Neural cell (in vitro differentiated cells): ENCODE data around the gene BABAM2. TPM values are rescaled to one million over a fixed set of nuclear protein-coding genes. Genes with fewer than 3 reads are reported as not detected.

Experiments used
- H2AFZ ChIP-seq: fragments of 200-600, 300-800 bp; sonication (generic), shearing (Covaris generic); 2 replicates; pipeline ENCODE4 v1.6.0; 2014; ENCODE audit warnings: low read depth, mild to moderate bottlenecking, antibody characterized with exemption, low read length, moderate library complexity
- H3F3A ChIP-seq: fragments of 200-600 bp; shearing (Covaris generic); 2 replicates; pipeline ENCODE4 v1.6.1; 2016; ENCODE audit warnings: mild to moderate bottlenecking, moderate library complexity, mixed read lengths, antibody characterized with exemption, low read length; ENCODE audit not compliant: insufficient read depth, poor library complexity, severe bottlenecking
- H3K27ac ChIP-seq: fragments of 200-600, 300-800 bp; sonication (generic), shearing (Covaris generic); 2 replicates; pipeline ENCODE4 v1.5.1; 2014; ENCODE audit warnings: mild to moderate bottlenecking, low read length, moderate library complexity
- H3K27me3 ChIP-seq: fragments of 300-800, 200-600 bp; sonication (generic), shearing (Covaris generic); 2 replicates; pipeline ENCODE4 v1.6.0; 2014; ENCODE audit warnings: mild to moderate bottlenecking, low read depth, low read length, moderate library complexity; ENCODE audit not compliant: insufficient read depth
- H3K36me3 ChIP-seq: fragments of 300-800, 200-600 bp; sonication (generic), shearing (Covaris generic); 2 replicates; pipeline ENCODE4 v1.5.1; 2014; ENCODE audit warnings: mild to moderate bottlenecking, antibody characterized with exemption, low read length, moderate library complexity; ENCODE audit not compliant: insufficient read depth
- H3K4me2 ChIP-seq: fragments of 300-800, 200-600 bp; sonication (generic), shearing (Covaris generic); 2 replicates; pipeline ENCODE4 v1.6.0; 2014; ENCODE audit warnings: mild to moderate bottlenecking, low read length
- H3K4me3 ChIP-seq: fragments of 300-800, 200-600 bp; sonication (generic), shearing (Covaris generic); 2 replicates; pipeline ENCODE4 v1.5.1; 2014; ENCODE audit warnings: mild to moderate bottlenecking, low read length, moderate library complexity
- H3K79me2 ChIP-seq: fragments of 200-600 bp; shearing (Covaris generic); replicated peaks from 2 replicates; pipeline ENCODE4 v1.6.0; 2014; ENCODE audit warnings: mild to moderate bottlenecking, low read length, moderate library complexity; ENCODE audit not compliant: insufficient read depth
- H3K9ac ChIP-seq: fragments of 300-800, 200-600 bp; sonication (generic), shearing (Covaris generic); 2 replicates; pipeline ENCODE4 v1.6.1; 2016; ENCODE audit warnings: mild to moderate bottlenecking, low read length, mixed read lengths
- H3K9me2 ChIP-seq: fragments of 200-600 bp; shearing (Covaris generic); 2 replicates; pipeline ENCODE4 v1.6.1; 2016; ENCODE audit warnings: mild to moderate bottlenecking, low read length, mixed read lengths; ENCODE audit not compliant: insufficient read depth
- H3K9me3 ChIP-seq: fragments of 200-600, 300-800 bp; sonication (generic), shearing (Covaris generic); 2 replicates; pipeline ENCODE4 v1.6.1; 2016; ENCODE audit warnings: mild to moderate bottlenecking, mixed run types, low read length, moderate library complexity, mixed read lengths
- H4K20me1 ChIP-seq: fragments of 200-600 bp; shearing (Covaris generic); 2 replicates; pipeline ENCODE4 v1.6.1; 2016; ENCODE audit warnings: mild to moderate bottlenecking, mixed run types; ENCODE audit not compliant: insufficient read depth
- CTCF ChIP-seq: fragments of 450-650 bp; IDR thresholded peaks from 2 replicates; pipeline ENCODE4 v1.5.1; 2014; ENCODE audit warnings: antibody characterized with exemption, mild to moderate bottlenecking, moderate library complexity; ENCODE audit not compliant: poor library complexity, severe bottlenecking
- EP300 ChIP-seq: fragments of 450-650 bp; conservative IDR thresholded peaks from 2 replicates; pipeline ENCODE4 v1.6.1; 2014; ENCODE audit warnings: antibody characterized with exemption, mild to moderate bottlenecking, moderate library complexity; ENCODE audit not compliant: poor library complexity, severe bottlenecking
- EZH2 ChIP-seq: fragments of 200-600, 300-800 bp; shearing (Covaris generic), sonication (generic); IDR thresholded peaks from 2 replicates; pipeline ENCODE4 v1.6.1; 2014; ENCODE audit warnings: antibody characterized with exemption, low read length, borderline replicate concordance, mild to moderate bottlenecking; ENCODE audit not compliant: insufficient read depth, poor library complexity, severe bottlenecking
- MXI1 ChIP-seq: fragments of 450-650 bp; conservative IDR thresholded peaks from 2 replicates; pipeline ENCODE4 v1.6.1; 2014; ENCODE audit warnings: antibody characterized with exemption, mild to moderate bottlenecking; ENCODE audit not compliant: poor library complexity, severe bottlenecking
- POLR2AphosphoS5 ChIP-seq: IDR thresholded peaks from 2 replicates; pipeline ENCODE4 v1.6.1; 2012
- RAD21 ChIP-seq: fragments of 450-650 bp; conservative IDR thresholded peaks from 2 replicates; pipeline ENCODE4 v1.6.1; 2014; ENCODE audit warnings: antibody characterized with exemption, mild to moderate bottlenecking, moderate library complexity
- REST ChIP-seq: IDR thresholded peaks from 2 replicates; pipeline ENCODE4 v1.6.1; 2012; ENCODE audit warnings: borderline replicate concordance
- SMC3 ChIP-seq: fragments of 450-650 bp; conservative IDR thresholded peaks from 2 replicates; pipeline ENCODE4 v1.6.1; 2014; ENCODE audit warnings: antibody characterized with exemption, mild to moderate bottlenecking, moderate library complexity; ENCODE audit not compliant: poor library complexity
- TAF1 ChIP-seq: IDR thresholded peaks from 2 replicates; pipeline ENCODE4 v1.6.1; 2012; ENCODE audit warnings: low read depth
- polyA plus RNA-seq: library from polyadenylated mRNA; depleted of rRNA; stranded (reverse); fragments of >200 nt; gene quantifications from 2 replicates; pipeline ENCODE4 v1.2.3, GENCODE V29; 2014

The BABAM2 gene
- polyA plus RNA-seq, 1 donor from 2014 or later, result 15.3 TPM

- H3K27me3 ChIP-seq, result no peaks in the 10 kb centered on the region
- no peak overlapping the region for H3K27ac ChIP-seq
- TF ChIP-seq EZH2, result no peak
- TF ChIP-seq REST, result no peak
- no peak for TF ChIP-seq POLR2AphosphoS5
- TF ChIP-seq RAD21, result no peak
- TF ChIP-seq SMC3, result no peak
- TF ChIP-seq TAF1, result no peak
- no peak for TF ChIP-seq EP300
- TF ChIP-seq MXI1, result no peak
- TF ChIP-seq CTCF, result no peak
- H4K20me1 ChIP-seq, result no peaks in the 10 kb centered on the region
- H3K4me3 ChIP-seq, result no peak overlapping the region
- no peaks in the 10 kb centered on the region for H3K79me2 ChIP-seq
- H3K9me3 ChIP-seq, result no peaks in the 10 kb centered on the region
- H3K36me3 ChIP-seq, result no peaks in the 10 kb centered on the region
- H3K4me2 ChIP-seq, result no peak overlapping the region
- H3F3A ChIP-seq, result no peaks in the 10 kb centered on the region
- no peak overlapping the region for H3K9ac ChIP-seq
- H3K9me2 ChIP-seq, result no peaks in the 10 kb centered on the region
- H2AFZ ChIP-seq, result no peak overlapping the region
Measured at GRCh38 chr2:28322981-28323396, 432.5 kb downstream of the BABAM2 start.

- Histone ChIP-seq H3F3A (no peaks in the 10 kb centered on the region), H3K4me2 (no peak overlapping the region), H3K27ac (no peak overlapping the region), H3K36me3 (no peaks in the 10 kb centered on the region), H3K79me2 (no peaks in the 10 kb centered on the region), H3K9ac (no peak overlapping the region), H3K9me2 (no peaks in the 10 kb centered on the region), H3K4me3 (no peak overlapping the region), H2AFZ (no peak overlapping the region), H3K9me3 (no peaks in the 10 kb centered on the region), H4K20me1 (no peaks in the 10 kb centered on the region), H3K27me3 (no peaks in the 10 kb centered on the region)
- TF ChIP-seq MXI1, result no peak
- TF ChIP-seq CTCF, result no peak
Measured at GRCh38 chr2:28325173-28325566, 434.6 kb downstream of the BABAM2 start.
